Measurements from ENCODE around the gene VAV2.

GRCh38 chr9:133726401-133727276 lies 265.5 kb downstream of the VAV2 start:
- TF ChIP-seq POLR2A (IDR thresholded peaks at IDR 0.05) = no peak
- peak; percentile 24 to 43 (median 38) for TF ChIP-seq CTCF (IDR thresholded peaks at IDR 0.05)
- no peak for TF ChIP-seq POLR2AphosphoS5 (IDR thresholded peaks at IDR 0.05)
- TF ChIP-seq EP300 (IDR thresholded peaks at IDR 0.05) = no peak

Measured in sigmoid colon (tissue), 4 donors.